ENCODE data around the gene SOX4.

- TF ChIP-seq POLR2A (IDR thresholded peaks at IDR 0.05; ENCODE audit: low read length) (no peak), GATA1 (IDR thresholded peaks at IDR 0.05; ENCODE audit: low read depth, low read length) (no peak)
Observed at GRCh38 chr6:21616005-21616404, 22.5 kb downstream of the SOX4 start.
